ENCODE data around the gene MS4A4E.

DNA sequence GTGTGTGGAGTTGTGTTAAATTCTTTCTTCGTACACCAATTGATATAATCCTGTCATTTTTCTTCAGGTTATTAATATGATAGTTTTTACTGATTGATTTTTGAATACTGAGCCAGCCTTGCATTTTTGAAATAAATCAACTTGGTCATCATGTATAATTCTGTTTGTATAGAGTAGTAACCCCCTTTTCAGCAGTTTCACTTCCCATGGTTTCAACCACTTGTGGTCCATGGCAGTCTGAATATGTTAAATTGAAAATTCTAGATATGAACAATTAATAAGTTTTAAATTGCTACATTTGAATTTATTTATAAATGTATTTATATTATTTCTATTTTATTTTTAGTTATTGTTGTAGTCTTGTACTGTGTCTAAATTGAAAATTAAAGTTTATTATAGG is 92.7 kb downstream of the MS4A4E start:
- TF ChIP-seq, protein P1, sequence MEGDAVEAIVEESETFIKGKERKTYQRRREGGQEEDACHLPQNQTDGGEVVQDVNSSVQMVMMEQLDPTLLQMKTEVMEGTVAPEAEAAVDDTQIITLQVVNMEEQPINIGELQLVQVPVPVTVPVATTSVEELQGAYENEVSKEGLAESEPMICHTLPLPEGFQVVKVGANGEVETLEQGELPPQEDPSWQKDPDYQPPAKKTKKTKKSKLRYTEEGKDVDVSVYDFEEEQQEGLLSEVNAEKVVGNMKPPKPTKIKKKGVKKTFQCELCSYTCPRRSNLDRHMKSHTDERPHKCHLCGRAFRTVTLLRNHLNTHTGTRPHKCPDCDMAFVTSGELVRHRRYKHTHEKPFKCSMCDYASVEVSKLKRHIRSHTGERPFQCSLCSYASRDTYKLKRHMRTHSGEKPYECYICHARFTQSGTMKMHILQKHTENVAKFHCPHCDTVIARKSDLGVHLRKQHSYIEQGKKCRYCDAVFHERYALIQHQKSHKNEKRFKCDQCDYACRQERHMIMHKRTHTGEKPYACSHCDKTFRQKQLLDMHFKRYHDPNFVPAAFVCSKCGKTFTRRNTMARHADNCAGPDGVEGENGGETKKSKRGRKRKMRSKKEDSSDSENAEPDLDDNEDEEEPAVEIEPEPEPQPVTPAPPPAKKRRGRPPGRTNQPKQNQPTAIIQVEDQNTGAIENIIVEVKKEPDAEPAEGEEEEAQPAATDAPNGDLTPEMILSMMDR (IDR thresholded peaks at IDR 0.05) = no peak
- no peak for TF ChIP-seq POLR2A (IDR thresholded peaks at IDR 0.05)

All from adrenal gland (tissue), 5 donors.